Measurements from ENCODE around the gene PIGBOS1. TPM values are rescaled to one million over a fixed set of nuclear protein-coding genes. Genes with fewer than 3 reads are reported as not detected.
A peak's percentile ranks its signal among the peaks of the same experiment; 100 is the strongest.
"Not testable (repeated sequence)": the region's sequence is repeated elsewhere in the genome, so short reads cannot be mapped to it uniquely, and the experiment has no call there.

PIGBOS1 gene
- total RNA-seq, 2 donors from 2014 or later, result 12.1 to 14.3 TPM

GRCh38 chr15:55289011-55289745 lies 29.7 kb downstream of the PIGBOS1 start:
- Mint-ChIP-seq H3K9me3 (no peaks in the 10 kb centered on the region), H3K36me3 (ENCODE audit: low read depth) (no peaks in the 10 kb centered on the region), H3K27ac (no peak overlapping the region), H3K4me3 (peak overlapping the region; percentile 69), H3K27me3 (ENCODE audit: insufficient read depth) (no peaks in the 10 kb centered on the region), H3K4me1 (peaks cover 8% of the 10 kb centered on the region)
- peak overlapping the region; percentile 91 for H3K4me3 ChIP-seq (ENCODE audit: low read length)
- TF ChIP-seq CTCF (conservative IDR thresholded peaks at IDR 0.05), result no peak
- no peaks in the 10 kb centered on the region for H3K36me3 ChIP-seq (ENCODE audit: control insufficient read depth, insufficient read depth, low read length)
- 6 to 10% methylated on average over 19 to 37 of the region's 37 CpGs for WGBS, 2 experiments (ENCODE audit: insufficient coverage in 1 of 2, insufficient read length in 1 of 2)
- H3K27me3 ChIP-seq (ENCODE audit: control insufficient read depth, insufficient read depth, low read length, poor library complexity, severe bottlenecking), result no peaks in the 10 kb centered on the region
- H3K9me3 ChIP-seq (ENCODE audit: control insufficient read depth, low read length), result no peaks in the 10 kb centered on the region
- peak; percentile 83 for DNase-seq
- peak overlapping the region; percentile 68 for H3K9ac ChIP-seq (ENCODE audit: extremely low read depth, low read length, poor library complexity, severe bottlenecking)
- H3K27ac ChIP-seq (ENCODE audit: low read depth, low read length), result no peak overlapping the region
- no peaks in the 10 kb centered on the region for H3K4me1 ChIP-seq (ENCODE audit: control insufficient read depth, insufficient read depth, low read length)

DNA sequence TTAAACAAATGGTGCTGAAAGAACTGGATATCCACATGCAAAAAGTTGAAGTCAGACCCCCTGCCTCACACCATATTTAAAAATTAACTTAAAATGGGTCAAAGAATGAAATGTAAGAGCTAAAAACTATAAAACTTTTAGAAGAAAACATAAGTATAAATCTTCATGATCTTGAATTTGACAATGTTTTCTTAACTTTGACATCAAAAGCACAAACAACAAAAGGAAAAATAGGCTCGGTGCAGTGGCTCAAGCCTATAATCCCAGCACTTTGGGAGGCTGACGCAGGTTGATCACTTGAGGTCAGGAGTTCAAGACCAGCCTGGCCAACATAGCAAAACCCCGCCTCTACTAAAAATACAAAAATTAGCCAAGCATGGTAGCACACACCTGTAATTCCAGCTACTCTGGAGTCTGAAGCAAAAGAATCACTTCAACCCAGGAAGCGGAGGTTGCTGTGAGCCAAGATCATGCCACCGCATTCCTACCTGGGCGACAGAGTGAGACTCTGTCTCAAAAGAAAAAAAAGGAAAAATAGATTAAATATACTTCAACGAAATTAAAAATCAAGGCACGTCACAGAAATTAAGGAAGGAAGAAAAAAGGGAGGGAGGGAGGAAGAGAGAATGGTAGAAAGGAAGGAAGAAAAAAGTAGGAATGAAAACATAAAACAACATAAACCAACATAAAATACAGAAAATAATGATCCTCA lies 30.8 kb downstream of the PIGBOS1 start:
- no peaks in the 10 kb centered on the region for H3K27me3 ChIP-seq (ENCODE audit: control insufficient read depth, insufficient read depth, low read length, poor library complexity, severe bottlenecking)
- peak overlapping the region; percentile 91 for H3K4me3 ChIP-seq (ENCODE audit: low read length)
- no peaks in the 10 kb centered on the region for H3K36me3 ChIP-seq (ENCODE audit: control insufficient read depth, insufficient read depth, low read length)
- no peak for DNase-seq
- peaks cover 4% of the 10 kb centered on the region for H3K4me1 ChIP-seq (ENCODE audit: control insufficient read depth, insufficient read depth, low read length)
- H3K9ac ChIP-seq (ENCODE audit: extremely low read depth, low read length, poor library complexity, severe bottlenecking), result no peak overlapping the region
- WGBS, 2 experiments (ENCODE audit: insufficient coverage in 1 of 2, insufficient read length in 1 of 2), result 96 to 99% methylated on average over 7 to 8 of the region's 8 CpGs
- Mint-ChIP-seq H3K4me3 (peak overlapping the region; percentile 69), H3K27me3 (ENCODE audit: insufficient read depth) (no peaks in the 10 kb centered on the region), H3K36me3 (ENCODE audit: low read depth) (no peaks in the 10 kb centered on the region), H3K9me3 (no peaks in the 10 kb centered on the region), H3K27ac (no peak overlapping the region), H3K4me1 (peaks cover 10% of the 10 kb centered on the region)
- H3K27ac ChIP-seq (ENCODE audit: low read depth, low read length), result no peak overlapping the region
- no peaks in the 10 kb centered on the region for H3K9me3 ChIP-seq (ENCODE audit: control insufficient read depth, low read length)
- no peak for TF ChIP-seq CTCF (conservative IDR thresholded peaks at IDR 0.05)

DNA sequence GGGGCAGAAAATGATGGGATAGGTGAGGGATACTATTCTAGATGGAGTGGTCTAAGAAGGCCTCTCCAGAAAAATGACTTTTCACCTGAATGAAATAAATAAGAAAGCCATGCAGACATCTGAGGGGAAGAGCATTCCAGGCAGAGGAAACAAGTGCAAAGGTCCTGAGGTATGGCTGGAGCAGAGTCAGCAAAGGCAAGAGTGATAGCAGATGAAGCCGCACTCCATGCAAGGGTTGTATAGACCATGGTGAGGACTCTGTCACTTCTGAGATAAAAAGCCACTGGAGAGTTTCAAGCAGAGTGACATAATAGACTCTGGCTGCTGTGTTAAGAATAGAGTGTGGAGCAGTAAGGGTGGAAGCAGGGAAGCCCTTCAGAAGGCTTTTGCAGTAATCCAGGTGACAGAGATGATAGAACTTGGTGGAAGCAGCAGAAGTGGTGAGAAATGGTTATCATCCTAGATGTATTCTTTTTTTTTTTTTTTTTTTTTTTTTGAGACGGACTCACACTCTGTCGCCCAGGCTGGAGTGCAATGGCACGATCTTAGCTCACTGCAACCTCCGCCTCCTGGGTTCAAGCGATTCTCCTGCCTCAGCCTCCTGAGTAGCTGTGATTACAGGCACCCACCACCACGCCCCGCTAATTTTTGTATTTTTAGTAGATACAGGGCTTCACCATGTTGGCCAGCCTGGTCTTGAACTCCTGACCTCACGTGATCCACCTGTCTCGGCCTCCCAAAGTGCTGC lies 32.3 kb downstream of the PIGBOS1 start:
- not testable (repeated sequence) for DNase-seq; H3K27ac ChIP-seq (ENCODE audit: low read depth, low read length)
- 96 to 100% methylated on average over 7 to 10 of the region's 10 CpGs for WGBS, 2 experiments (ENCODE audit: insufficient coverage in 1 of 2, insufficient read length in 1 of 2)

More for the DNA sequence above, 32.3 kb downstream of the PIGBOS1 start:
- not testable (repeated sequence) for H3K9ac ChIP-seq (ENCODE audit: extremely low read depth, low read length, poor library complexity, severe bottlenecking); H3K36me3 ChIP-seq (ENCODE audit: control insufficient read depth, insufficient read depth, low read length); H3K4me3 ChIP-seq (ENCODE audit: low read length); H3K27me3 ChIP-seq (ENCODE audit: control insufficient read depth, insufficient read depth, low read length, poor library complexity, severe bottlenecking); H3K27me3 Mint-ChIP-seq (ENCODE audit: insufficient read depth); H3K4me1 ChIP-seq (ENCODE audit: control insufficient read depth, insufficient read depth, low read length); H3K9me3 ChIP-seq (ENCODE audit: control insufficient read depth, low read length); H3K36me3 Mint-ChIP-seq (ENCODE audit: low read depth); H3K9me3 Mint-ChIP-seq; H3K27ac Mint-ChIP-seq; H3K4me3 Mint-ChIP-seq
- peaks cover 10% of the 10 kb centered on the region for H3K4me1 Mint-ChIP-seq
